Measurements from ENCODE around the gene USF2.

The USF2 gene

DNA sequence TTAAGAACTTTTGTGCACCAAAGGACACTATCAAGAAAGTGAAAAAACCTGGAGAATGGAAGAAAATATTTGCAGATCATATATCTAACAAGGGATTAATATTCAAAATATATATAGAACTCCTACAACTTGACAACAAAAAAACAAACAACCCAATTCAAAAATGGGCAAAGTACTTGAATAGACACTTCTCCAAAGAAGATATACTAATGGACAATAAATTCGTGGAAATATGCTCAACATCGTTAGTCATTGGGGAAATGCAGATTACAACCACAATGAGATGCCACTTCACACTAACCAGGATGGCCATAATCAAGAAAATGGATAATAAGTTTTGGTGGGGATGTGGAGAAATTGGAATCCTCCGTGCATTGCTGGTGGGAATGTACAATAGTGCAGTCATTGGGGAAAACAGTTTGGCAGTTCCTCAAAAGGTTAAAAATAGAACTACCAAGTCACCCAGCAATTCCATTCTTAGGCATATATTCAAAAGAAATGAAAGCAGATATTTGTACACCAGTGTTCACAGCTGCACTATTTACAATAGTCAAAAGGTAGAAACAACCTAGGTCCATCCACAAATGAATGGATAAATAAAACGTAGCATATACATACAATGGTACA, 22.2 kb upstream of the USF2 start:
- DNase-seq = no peak

- DNase-seq = no peak
Measured at GRCh38 chr19:35247526-35248309, 21.0 kb upstream of the USF2 start.

DNA sequence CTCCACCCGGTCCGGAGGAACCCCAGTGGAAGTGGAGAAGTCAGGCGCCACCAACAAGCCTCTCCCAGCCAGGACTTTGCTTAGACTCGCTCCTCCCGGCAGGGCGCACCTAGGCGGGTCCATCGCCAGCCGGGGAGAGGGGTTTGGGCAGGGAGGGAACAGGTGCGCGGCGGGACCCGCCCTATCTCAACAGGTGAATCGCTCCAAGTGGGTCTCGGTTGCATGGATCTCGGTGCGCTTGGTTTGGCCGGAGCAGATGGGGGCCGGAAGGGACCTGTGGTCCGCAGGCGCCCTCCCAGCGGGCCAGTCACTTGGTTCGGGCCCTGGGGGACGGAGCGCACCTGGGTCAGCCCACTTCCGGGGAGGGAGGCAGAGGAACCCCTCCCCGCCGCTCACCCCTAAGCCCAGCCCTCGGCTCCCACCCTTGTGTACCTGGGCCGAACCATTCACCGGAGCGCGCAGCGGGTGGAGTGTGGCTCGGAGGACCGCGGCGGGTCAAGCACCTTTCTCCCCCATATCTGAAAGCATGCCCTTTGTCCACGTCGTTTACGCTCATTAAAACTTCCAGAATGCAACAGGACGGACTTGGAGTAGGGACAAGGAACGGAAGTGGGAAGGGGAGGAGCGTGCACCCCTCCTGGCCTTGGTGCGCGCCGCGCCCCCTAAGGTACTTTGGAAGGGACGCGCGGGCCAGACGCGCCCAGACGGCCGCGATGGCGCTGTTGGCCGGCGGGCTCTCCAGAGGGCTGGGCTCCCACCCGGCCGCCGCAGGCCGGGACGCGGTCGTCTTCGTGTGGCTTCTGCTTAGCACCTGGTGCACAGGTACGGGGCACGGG, 20.2 kb upstream of the USF2 start, which contains the start of gene LSR:
LSR (plus strand) TSS at position 693 of the 836 bp plus-strand sequence; CDS start at position 714, 21 bp downstream.
- DNase-seq = no peak

DNA sequence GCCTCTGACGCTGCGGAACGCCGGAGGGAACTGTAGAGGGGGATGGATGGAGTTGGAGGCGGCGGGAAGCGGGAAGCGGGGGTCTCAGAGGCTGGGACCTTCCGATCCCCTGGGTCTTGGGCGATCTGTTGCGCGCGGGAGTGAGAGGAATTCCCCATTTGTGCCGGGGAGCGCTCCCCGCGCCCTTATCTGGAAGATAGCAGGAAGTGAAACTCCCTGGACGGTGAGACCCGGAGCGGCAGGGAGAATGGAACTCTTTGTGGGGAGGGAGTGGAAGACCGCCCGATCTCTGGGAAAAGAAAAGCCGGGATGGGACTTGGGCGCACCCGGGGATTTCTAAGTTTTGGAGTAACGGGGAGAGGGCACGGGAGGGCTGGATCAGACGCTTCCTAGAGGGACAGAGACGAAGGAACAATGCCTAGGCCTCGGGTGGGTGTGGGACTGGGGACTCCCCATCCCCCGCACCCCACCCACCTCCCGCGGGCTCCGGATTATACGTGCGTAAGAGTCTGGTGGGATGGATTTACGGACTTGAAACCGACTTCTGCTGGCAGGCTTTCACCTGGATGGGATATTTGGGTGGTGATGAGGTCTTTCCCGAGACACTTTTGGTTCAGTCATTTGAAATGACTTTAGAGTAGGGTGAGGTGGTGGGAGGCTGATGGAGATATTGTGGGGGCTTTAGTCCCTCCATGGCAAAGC, 19.5 kb upstream of the USF2 start:
- DNase-seq = no peak

- no peak for DNase-seq
Measured at GRCh38 chr19:35249848-35250711, 18.7 kb upstream of the USF2 start.

DNA sequence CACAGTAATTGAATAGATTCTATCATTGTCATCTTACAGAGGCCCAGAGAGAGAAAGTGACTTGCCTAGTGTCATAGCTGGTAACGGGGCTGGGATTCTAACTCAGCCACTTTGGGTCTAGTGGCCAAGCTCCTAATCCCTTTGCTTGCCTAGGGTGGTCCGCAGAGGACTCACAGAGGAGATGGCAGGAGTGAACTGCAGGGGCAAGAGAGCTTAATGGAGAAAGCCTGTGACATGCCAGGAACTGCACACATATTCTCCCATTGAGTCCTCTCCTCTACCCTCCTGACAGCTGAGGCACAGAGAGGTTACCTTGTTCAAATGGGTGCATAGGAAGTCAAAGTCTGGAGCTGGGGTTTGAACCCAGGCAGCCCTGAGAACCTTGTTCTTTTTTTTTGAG, 17.3 kb upstream of the USF2 start:
- DNase-seq = no peak

DNA sequence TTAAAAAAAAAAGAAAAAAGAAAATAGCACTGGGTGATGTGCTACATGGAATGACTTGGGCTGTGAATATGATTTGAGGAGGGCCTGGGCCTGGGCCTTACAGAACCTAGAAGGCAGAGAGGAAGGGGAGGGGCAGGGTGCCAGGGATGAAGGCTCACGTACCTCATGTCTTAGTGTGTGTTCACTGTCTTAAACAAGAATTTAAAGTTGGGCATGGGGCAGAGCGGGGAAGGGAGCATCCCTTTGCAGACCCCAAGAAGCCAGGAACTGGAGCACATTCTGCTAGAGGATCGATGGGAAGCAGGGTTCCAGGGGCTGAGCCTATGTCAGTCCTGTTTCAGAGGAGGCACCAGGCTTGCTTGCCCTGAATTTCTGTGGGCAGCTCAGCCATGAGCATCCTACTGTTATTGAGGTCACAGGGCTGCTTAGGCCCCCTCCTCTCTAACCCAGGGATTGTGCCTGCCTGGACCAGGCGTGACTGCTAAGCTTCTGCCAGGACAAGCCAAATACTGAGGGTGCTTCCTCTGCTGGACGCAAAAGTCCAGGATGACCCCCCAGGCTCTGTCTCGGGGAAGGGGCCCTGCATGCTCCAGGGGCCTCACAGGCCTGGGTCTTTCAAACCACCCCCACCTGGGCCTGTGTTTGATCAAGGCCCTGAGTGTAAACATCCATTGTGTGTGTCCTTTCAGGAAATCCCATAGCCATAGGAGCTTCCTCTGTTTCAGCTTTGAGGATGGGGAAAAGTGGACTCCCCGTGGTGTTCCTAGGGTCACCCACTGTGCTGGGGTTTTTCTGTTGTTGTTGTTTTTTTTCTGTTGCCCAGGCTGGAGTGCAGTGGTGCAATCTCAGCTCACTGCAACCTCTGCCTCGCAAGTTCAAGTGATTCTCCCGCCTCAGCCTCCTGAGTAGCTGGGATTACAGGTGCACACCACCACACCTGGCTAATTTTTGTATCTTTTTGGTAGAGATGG, 15.2 kb upstream of the USF2 start:
- no peak for DNase-seq

DNA sequence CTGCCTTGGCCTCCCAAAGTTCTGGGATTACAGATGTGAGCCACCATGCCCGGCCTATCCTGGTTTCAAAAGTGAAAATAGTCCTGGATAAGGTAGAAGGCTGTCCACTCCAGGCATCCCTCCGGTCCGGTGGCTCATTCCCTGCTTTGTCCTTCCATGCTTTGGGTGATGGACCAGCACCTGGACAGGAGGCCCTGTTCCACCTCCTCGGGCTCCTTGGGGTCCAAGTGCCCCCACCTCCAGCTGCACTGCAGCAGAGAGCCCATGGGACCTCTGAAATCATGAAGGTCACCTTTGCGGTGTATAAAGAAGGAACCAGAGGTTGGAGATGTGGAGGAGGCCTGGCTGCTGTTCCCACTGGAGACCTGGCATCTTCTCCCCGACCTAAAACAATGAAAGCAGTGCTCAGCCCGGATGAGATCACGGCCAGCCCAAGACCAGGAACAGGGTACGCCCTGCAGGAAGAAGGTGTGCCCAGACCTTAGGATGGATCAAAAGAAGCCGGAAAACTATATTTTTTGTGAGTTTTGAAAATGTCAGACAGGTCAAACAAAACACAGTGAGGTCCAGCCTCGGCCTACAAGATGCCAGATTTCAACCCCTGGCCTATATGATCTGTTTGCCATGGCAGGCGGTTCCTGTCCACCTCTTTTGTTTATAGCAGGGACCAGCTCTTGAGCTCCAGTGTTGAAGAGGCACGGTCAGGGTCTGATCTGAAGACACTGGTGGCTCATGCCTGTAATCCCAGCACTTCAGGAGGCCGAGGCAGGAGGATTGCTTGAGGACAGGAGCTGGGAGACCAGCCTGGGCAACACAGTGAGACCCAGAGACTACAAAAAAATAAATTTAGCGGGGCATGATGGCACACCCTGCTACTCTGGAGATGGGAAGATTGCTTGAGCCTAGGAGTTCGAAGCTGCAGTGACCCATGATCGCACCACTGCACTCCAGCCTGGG, 14.1 kb upstream of the USF2 start:
- DNase-seq = no peak

DNA sequence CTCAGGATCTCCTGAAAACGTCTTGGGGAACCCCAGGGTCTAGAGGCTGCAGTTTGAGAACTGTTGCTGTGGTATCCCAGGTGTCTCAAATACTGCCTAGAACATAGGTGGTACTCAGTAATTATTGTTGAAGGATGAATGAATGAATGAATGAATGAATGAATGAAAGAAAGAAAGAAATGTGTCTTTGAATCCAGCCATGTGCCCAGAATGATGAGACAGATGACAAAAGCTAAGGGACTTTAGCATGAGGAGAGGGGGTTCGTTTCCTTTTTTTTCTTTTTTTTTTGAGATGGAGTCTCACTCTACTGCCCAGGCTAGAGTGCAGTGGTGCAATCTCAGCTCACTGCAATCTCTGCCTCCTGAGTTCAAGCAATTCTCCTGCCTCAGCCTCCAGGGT, 12.2 kb upstream of the USF2 start:
- no peak for DNase-seq

- no peak for DNase-seq
Measured at GRCh38 chr19:35257113-35257461, 11.7 kb upstream of the USF2 start.

DNA sequence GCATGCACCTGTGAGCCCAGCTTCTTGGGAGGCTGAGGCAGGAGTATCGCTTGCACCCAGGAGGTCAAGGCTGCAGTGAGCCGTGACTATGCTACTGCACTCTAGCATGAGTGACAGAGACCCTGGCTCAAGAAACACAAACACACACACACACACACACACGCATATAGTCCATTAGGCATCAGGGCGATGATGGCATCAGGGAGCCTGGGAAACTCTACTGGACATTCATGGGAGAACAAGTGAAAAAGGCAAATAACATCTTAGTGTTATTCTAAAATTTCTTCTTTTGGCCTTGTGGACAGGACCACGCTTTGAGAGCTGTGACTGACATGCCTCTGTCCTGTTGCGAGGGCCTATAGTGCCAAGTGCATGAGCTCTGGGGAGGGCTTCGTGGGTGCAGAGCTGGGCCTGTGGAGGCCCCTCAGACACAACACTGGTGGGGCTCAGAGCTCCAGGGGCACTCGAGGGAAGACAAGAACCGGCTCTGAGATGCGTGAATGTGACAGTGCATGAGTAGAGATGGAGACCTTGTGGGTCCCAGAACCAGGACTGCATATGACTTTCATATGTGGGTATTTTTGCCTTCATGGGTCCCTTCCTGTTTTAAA, 8.0 kb upstream of the USF2 start:
- DNase-seq = no peak

DNA sequence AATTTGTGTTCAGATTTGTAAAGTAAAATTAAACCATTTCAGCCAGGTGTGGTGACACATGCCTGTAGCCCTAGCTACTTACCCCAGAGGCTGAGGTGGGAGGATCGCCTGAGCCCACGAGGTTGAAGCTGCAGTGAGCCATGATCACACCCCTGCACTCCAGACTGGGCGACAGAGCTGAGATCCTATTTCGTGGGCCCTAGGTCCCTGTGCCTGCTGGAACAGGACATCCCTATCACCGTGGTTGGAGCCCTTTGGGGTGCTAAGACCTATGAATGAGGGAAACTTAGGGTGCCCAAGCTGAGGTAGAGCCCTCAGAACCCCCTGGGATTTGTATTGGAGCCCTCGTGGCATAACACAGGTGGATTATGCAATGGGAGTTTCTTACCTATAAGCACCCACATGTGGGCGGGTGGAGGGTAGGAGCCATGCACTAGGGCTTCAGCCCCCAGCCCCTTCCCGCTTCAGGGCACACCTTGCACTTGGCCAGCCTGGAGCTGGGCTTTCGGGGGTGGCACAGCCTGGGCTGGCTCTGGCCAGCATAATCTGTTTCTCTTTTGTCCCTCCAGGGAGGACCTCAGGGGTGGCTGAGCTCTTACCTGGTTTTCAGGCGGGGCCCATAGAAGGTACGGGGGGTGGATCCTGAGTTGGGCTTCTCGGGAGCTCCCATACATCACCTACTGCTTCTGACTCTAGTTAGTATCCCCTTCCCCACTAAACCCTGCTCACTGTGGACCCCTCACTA, 7.2 kb upstream of the USF2 start:
- no peak for DNase-seq

DNA sequence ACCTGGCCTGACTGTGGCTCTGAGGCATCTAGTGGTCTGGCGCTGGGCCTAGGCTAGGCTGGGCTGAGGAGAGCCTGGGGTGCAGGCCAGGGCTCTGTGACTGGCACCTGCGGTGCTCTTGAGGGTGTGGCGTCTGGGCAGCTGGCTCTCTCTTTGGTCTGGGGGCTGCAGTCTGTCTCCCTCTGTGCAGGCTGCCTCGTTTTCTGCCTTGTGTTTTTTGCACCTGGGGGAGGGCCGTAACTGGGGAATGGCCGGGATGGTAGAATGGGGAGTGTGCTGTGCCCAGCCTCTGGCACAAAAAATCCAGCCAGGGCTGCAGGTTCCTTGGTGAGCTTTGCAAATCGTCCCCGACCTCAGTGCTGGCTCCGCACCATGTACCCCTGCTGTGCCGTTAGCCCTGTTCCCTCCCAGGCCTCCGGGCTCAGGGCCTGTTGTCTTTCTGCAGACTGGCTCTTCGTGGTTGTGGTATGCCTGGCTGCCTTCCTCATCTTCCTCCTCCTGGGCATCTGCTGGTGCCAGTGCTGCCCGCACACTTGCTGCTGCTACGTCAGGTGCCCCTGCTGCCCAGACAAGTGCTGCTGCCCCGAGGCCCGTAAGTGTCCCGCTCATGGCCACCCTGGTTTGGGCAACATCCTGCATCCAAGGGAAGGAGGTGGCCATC, 6.5 kb upstream of the USF2 start:
- DNase-seq = no peak

GRCh38 chr19:35264268-35265125, 4.3 kb upstream of the USF2 start:
- no peak for DNase-seq

GRCh38 chr19:35265126-35265899, 3.4 kb upstream of the USF2 start:
- no peak for DNase-seq

All from hippocampal formation (tissue), 2 donors.